DOHH2 (cell line): ENCODE results near the gene KLHL6.

ENCODE experiments used
- EZH2phosphoT487 ChIP-seq: fragments of 200-600 bp; sonication (generic); IDR thresholded peaks from 2 replicates; pipeline ENCODE4 v1.6.1; 2017; ENCODE audit warnings: borderline replicate concordance, mild to moderate bottlenecking, antibody characterized with exemption, low read length, moderate library complexity, mixed read lengths
- TF ChIP-seq, protein P1 (sequence below): fragments of 200-600 bp; sonication (generic); IDR thresholded peaks from one replicate; pipeline ENCODE4 v1.5.1; 2014; ENCODE audit warnings: antibody characterized with exemption, mild to moderate bottlenecking, low read depth, low read length; ENCODE audit not compliant: poor library complexity, severe bottlenecking

DNA sequence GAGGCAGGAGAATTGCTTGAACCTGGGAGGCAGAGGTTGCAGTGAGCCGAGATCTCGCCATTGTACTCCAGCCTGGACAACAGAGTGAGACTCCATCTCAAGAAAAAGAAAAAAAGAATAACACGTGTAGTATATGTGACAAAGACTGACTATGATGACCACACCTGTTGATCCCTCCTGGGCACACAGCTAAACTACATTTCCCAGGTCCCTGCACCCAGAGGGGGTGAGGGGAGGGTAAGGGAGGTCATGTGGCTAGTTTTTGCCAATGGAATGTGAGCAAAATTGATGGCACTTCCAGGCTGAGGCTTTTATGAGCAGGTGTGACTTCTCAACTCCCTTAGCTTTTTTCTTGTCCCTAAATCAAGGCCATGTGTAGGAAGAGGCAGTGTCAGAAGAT, 58.2 kb downstream of the KLHL6 start:
- TF ChIP-seq, protein P1, sequence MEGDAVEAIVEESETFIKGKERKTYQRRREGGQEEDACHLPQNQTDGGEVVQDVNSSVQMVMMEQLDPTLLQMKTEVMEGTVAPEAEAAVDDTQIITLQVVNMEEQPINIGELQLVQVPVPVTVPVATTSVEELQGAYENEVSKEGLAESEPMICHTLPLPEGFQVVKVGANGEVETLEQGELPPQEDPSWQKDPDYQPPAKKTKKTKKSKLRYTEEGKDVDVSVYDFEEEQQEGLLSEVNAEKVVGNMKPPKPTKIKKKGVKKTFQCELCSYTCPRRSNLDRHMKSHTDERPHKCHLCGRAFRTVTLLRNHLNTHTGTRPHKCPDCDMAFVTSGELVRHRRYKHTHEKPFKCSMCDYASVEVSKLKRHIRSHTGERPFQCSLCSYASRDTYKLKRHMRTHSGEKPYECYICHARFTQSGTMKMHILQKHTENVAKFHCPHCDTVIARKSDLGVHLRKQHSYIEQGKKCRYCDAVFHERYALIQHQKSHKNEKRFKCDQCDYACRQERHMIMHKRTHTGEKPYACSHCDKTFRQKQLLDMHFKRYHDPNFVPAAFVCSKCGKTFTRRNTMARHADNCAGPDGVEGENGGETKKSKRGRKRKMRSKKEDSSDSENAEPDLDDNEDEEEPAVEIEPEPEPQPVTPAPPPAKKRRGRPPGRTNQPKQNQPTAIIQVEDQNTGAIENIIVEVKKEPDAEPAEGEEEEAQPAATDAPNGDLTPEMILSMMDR, result no peak
- no peak for TF ChIP-seq EZH2phosphoT487
